Spleen (tissue), 11 donors: Measurements from ENCODE around the gene PPP3CA. TPM values are rescaled to one million over a fixed set of nuclear protein-coding genes. Genes with fewer than 3 reads are reported as not detected.

Experiments
- DNase-seq: peaks from one replicate; pipeline ENCODE4 v3.0.0-alpha.2; 2020
- H3K27ac ChIP-seq, 8 donors: fragments of 200-600 bp; sonication (generic) in 7 of 8; 1 replicate in 4 of 8; 2 replicates in 4 of 8; pipeline versions ENCODE4 v1.5.0 to v1.8.0; 2016 to 2021; ENCODE audit warnings: inconsistent platforms in 4 of 8, mild to moderate bottlenecking in 4 of 8, moderate library complexity in 1 of 8
- H3K27me3 ChIP-seq, 7 donors: fragments of 200-600 bp; sonication (generic) in 6 of 7; replicated peaks in 1 of 7; 1 replicate in 4 of 7; 2 replicates in 3 of 7; pipeline versions ENCODE4 v1.5.0 to v1.8.0; 2016 to 2021; ENCODE audit warnings: inconsistent platforms in 3 of 7, mild to moderate bottlenecking in 1 of 7
- H3K36me3 ChIP-seq, 6 donors: fragments of 200-600 bp; sonication (generic) in 5 of 6; 1 replicate in 4 of 6; 2 replicates in 2 of 6; pipeline versions ENCODE4 v1.5.0 to v1.8.0; 2016 to 2021; ENCODE audit warnings: inconsistent platforms in 2 of 6
- H3K4me1 ChIP-seq, 6 donors: fragments of 200-600 bp; sonication (generic) in 5 of 6; 1 replicate in 3 of 6; 2 replicates in 3 of 6; pipeline versions ENCODE4 v1.5.0 to v1.8.0; 2016 to 2021; ENCODE audit warnings: inconsistent platforms in 3 of 6
- H3K4me3 ChIP-seq, 8 donors: fragments of 200-600 bp; sonication (generic) in 7 of 8; 1 replicate in 4 of 8; 2 replicates in 4 of 8; pipeline versions ENCODE4 v1.5.0 to v1.8.0; 2016 to 2021; ENCODE audit warnings: inconsistent platforms in 4 of 8, mild to moderate bottlenecking in 4 of 8, moderate library complexity in 2 of 8
- H3K9me3 ChIP-seq, 8 donors: fragments of 200-600 bp; sonication (generic) in 7 of 8; 1 replicate in 4 of 8; 2 replicates in 4 of 8; pipeline versions ENCODE4 v1.5.0 to v1.8.0; 2016 to 2021; ENCODE audit warnings: inconsistent platforms in 4 of 8
- CTCF ChIP-seq, 11 experiments: fragments of 200-600 bp in 7 of 11; fragments of 450-650 bp in 4 of 11; sonication (generic) in 4 of 11; IDR thresholded peaks in 8 of 11; conservative IDR thresholded peaks in 3 of 11; 1 replicate in 7 of 11; 2 replicates in 4 of 11; pipeline versions ENCODE4 v1.4.0 to v1.8.0; 2016 to 2021; ENCODE audit warnings: antibody characterized with exemption in 11 of 11, inconsistent platforms in 4 of 11, mild to moderate bottlenecking in 1 of 11
- POLR2A ChIP-seq, 3 donors: fragments of 450-650 bp; IDR thresholded peaks; one replicate each; pipeline ENCODE4 v1.5.1; 2017; ENCODE audit warnings: antibody characterized with exemption in 3 of 3, mild to moderate bottlenecking in 1 of 3
- POLR2AphosphoS5 ChIP-seq, 3 donors: sonication (generic); formaldehyde crosslinking; IDR thresholded peaks; one replicate each; pipeline ENCODE4 v1.5.1; 2017; ENCODE audit warnings: antibody characterized with exemption in 3 of 3
- WGBS, 5 donors: extraction: QIAGEN DNeasy Blood & Tissue Kit in 3 of 5; methylation state at CpG; one replicate each; pipeline versions ENCODE4 v1.1.5 to v1.1.7; 2013 to 2018; 5-methylcytosine and 5-hydroxymethylcytosine counted together
- intact Hi-C: fragments of 100-400 bp; cut with DNase I; formaldehyde crosslinking; loops from one replicate; pipeline ENCODE4 v1.15.0; 2023; ENCODE audit warnings: low total_unique reads
- polyA plus RNA-seq, 3 donors: library from polyadenylated mRNA; stranded (reverse); fragments of 200-250 nt; gene quantifications; one replicate each; pipeline ENCODE4 v1.2.1, GENCODE V29; 2013
- total RNA-seq, 7 donors: library from RNA; depleted of rRNA in 3 of 7; stranded (reverse); fragments of >200 nt in 3 of 7; fragmentation: NEBNext Ultra II Directional in 4 of 7; extraction: Animal tissue kit (Norgen Biotek cat#: 25700) in 4 of 7; gene quantifications; one replicate each; pipeline versions ENCODE4 v1.1.0 to v1.2.1, GENCODE V29; 2016 to 2021
- donor health status: healthy with polysubstance abuse.
- donor health status: DM: no; HTN: no; CAD: no; lungs with moderate emphysema.
- donor health status: DM: no; HTN: no; CAD: no.
- donor health status: Bipolar disorder and iron deficiency.
- donor health status: healthy.
- donor health status: DM: no; HTN: no; CAD: no.
- donor health status: DM: yes; HTN: yes; CAD: no.

The PPP3CA gene
- total and polyA plus RNA-seq, 10 donors, result 15.5 to 50.0 (median 39.6) TPM

GRCh38 chr4:101153653-101154052, 193.7 kb downstream of the PPP3CA start:
- TF ChIP-seq POLR2AphosphoS5 (IDR thresholded peaks at IDR 0.05) (no peak), CTCF (IDR thresholded peaks at IDR 0.05 in 8 of 11, conservative IDR thresholded peaks at IDR 0.05 in 3 of 11) (no peak), POLR2A (IDR thresholded peaks at IDR 0.05) (no peak)
- H3K4me3 ChIP-seq, result no peak overlapping the region
- intact Hi-C loops, result no loop called here
- H3K36me3 ChIP-seq, result no peaks in the 10 kb centered on the region
- H3K4me1 ChIP-seq, result peaks cover 0 to 49% (median 16%) of the 10 kb centered on the region in 6 donors
- no peaks in the 10 kb centered on the region for H3K27me3 ChIP-seq
- no peak overlapping the region for H3K27ac ChIP-seq
- H3K9me3 ChIP-seq, result no peaks in the 10 kb centered on the region
- no peak for DNase-seq

- H3K4me3 ChIP-seq, result no peak overlapping the region
- intact Hi-C loops, result no loop called here
- no peaks in the 10 kb centered on the region for H3K27me3 ChIP-seq
- H3K4me1 ChIP-seq, result peaks cover 0 to 38% (median 15%) of the 10 kb centered on the region in 6 donors
- no peaks in the 10 kb centered on the region for H3K36me3 ChIP-seq
- H3K9me3 ChIP-seq, result no peaks in the 10 kb centered on the region
- WGBS, 5 donors, result 95 to 98% (median 97%) methylated on average over 3 of the region's 3 CpGs
- no peak overlapping the region for H3K27ac ChIP-seq
- no peak for TF ChIP-seq CTCF (IDR thresholded peaks at IDR 0.05 in 8 of 11, conservative IDR thresholded peaks at IDR 0.05 in 3 of 11)
- TF ChIP-seq POLR2A (IDR thresholded peaks at IDR 0.05), result no peak
- no peak for TF ChIP-seq POLR2AphosphoS5 (IDR thresholded peaks at IDR 0.05)
- DNase-seq, result no peak
These were observed 194.8 kb downstream of the PPP3CA start for GRCh38 chr4:101152521-101152920.

GRCh38 chr4:101148551-101148950, 198.8 kb downstream of the PPP3CA start:
- no peak overlapping the region for H3K27ac ChIP-seq
- H3K4me1 ChIP-seq, result peaks cover 0 to 9% (median 3%) of the 10 kb centered on the region in 6 donors
- DNase-seq, result no peak
- intact Hi-C loops, result no loop called here
- H3K9me3 ChIP-seq, result no peaks in the 10 kb centered on the region
- TF ChIP-seq CTCF (IDR thresholded peaks at IDR 0.05 in 8 of 11, conservative IDR thresholded peaks at IDR 0.05 in 3 of 11) (no peak), POLR2AphosphoS5 (IDR thresholded peaks at IDR 0.05) (no peak), POLR2A (IDR thresholded peaks at IDR 0.05) (no peak)
- no peaks in the 10 kb centered on the region for H3K36me3 ChIP-seq
- H3K27me3 ChIP-seq, result no peaks in the 10 kb centered on the region
- no peak overlapping the region for H3K4me3 ChIP-seq
- 92 to 98% (median 95%) methylated on average over 3 of the region's 3 CpGs for WGBS, 5 donors

GRCh38 chr4:101147283-101147682, 200.0 kb downstream of the PPP3CA start:
- TF ChIP-seq POLR2AphosphoS5 (IDR thresholded peaks at IDR 0.05), result no peak
- no peak for TF ChIP-seq POLR2A (IDR thresholded peaks at IDR 0.05)
- no peak for TF ChIP-seq CTCF (IDR thresholded peaks at IDR 0.05 in 8 of 11, conservative IDR thresholded peaks at IDR 0.05 in 3 of 11)
- H3K27ac ChIP-seq, result no peak overlapping the region
- intact Hi-C loops, result no loop called here
- no peaks in the 10 kb centered on the region for H3K27me3 ChIP-seq
- H3K4me3 ChIP-seq, result no peak overlapping the region
- no peak for DNase-seq
- no peaks in the 10 kb centered on the region for H3K9me3 ChIP-seq
- no peaks in the 10 kb centered on the region for H3K36me3 ChIP-seq
- peaks cover 0 to 4% (median 1%) of the 10 kb centered on the region in 6 donors for H3K4me1 ChIP-seq
